Measurements from ENCODE around the gene AHRR.

The AHRR gene

DNA sequence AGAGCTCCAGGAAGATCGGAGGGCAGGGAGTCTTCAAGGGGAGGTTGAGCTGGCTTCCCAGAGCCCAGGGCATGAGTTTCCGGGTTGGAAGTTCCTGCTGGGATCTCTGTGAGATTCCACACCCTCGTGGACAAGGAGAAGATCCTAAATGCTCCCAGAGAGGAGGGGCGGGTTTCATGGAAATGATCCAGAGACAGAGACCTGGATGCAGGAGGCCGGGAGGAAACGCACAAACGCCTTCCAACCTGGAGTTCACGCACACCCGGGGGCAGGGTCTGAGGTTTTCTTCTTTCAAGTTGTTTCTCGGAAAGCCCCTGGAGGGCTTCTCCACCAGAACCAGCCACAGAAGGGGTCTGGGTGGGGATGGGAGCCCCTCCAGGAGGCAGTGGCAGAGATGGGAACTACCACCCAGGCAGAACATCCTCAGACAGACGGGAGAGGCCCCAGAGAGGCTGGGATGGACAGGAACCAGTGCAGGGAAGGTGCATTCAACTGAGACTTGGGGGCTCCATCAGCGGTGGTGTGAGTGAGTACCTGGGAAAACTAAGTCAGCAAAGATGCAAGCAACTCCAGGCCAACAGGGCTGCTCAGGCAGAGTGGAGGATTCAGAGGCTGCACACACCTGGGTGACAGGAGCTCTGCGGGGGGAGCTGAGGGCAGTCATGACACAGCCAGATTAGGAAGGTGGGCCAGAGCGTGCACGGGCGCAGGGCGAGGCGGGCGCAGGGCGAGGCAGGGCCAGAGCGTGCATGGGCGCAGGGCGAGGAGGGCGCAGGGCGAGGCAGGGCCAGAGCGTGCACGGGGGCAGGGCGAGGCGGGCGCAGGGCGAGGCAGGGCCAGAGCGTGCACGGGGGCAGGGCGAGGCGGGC is 69.3 kb downstream of the AHRR start:
- H3K4me3 ChIP-seq (ENCODE audit: low read depth, low read length), result no peak overlapping the region
- in situ Hi-C loops (cut with HindIII; ENCODE audit: low sequenced_read_pairs), result no loop called here
- no peak for DNase-seq (ENCODE audit: low read depth)
- TF ChIP-seq, protein P1, sequence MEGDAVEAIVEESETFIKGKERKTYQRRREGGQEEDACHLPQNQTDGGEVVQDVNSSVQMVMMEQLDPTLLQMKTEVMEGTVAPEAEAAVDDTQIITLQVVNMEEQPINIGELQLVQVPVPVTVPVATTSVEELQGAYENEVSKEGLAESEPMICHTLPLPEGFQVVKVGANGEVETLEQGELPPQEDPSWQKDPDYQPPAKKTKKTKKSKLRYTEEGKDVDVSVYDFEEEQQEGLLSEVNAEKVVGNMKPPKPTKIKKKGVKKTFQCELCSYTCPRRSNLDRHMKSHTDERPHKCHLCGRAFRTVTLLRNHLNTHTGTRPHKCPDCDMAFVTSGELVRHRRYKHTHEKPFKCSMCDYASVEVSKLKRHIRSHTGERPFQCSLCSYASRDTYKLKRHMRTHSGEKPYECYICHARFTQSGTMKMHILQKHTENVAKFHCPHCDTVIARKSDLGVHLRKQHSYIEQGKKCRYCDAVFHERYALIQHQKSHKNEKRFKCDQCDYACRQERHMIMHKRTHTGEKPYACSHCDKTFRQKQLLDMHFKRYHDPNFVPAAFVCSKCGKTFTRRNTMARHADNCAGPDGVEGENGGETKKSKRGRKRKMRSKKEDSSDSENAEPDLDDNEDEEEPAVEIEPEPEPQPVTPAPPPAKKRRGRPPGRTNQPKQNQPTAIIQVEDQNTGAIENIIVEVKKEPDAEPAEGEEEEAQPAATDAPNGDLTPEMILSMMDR (IDR thresholded peaks at IDR 0.05; ENCODE audit: low read depth, low read length, missing control alignments), result no peak

DNA sequence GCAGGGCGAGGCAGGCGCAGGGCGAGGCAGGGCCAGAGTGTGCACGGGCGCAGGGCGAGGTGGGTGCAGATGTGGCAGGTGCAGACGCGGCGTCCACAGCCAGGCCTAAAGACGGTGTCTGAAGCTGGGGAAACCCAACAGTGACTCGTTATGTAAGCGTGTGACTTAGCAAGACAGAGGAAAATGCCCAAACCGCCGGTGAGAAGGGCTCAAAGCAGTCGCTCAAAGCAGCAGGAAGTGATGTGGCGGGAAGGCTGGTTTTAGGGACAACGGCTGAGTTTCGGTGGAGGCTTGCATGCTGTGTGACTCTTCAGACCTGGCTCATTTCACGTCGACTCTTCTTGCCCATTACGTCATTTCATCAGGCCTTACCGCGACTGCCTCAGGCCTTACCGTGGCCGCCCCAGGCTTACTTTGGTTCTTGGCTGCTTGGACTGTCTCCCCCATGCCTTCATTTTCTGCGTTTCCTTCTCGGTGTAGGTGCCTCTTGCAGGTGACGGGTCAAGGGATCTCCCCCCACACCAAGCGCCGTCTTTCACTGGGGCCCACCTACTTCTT is 71.0 kb downstream of the AHRR start:
- DNase-seq (ENCODE audit: low read depth), result no peak

DNA sequence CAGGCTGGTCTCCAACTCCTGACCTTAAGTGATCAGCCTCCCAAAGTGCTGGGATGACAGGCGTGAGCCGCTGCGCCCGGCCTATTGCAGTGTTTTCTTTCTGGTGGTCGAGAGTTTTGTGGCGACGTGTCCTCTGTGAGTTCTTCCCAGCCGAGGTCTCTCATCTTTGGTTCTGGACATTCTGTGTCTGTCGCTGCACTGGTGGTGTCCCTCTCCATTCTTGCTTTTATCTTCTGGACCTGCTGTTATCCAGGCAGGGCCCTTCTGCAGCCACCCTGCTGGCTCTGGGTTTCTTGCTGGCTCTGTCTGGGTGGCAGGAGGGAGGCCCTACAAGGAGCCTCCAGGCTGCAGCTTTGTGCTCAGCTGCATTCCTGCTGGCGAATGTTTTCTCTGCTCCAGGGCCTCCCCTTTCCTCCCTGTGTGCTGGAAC is 72.3 kb downstream of the AHRR start:
- DNase-seq (ENCODE audit: low read depth), result no peak
- in situ Hi-C loops (cut with HindIII; ENCODE audit: low sequenced_read_pairs), result no loop called here
- TF ChIP-seq, protein P1 (IDR thresholded peaks at IDR 0.05; ENCODE audit: low read depth, low read length, missing control alignments), result no peak
- H3K4me3 ChIP-seq (ENCODE audit: low read depth, low read length), result no peak overlapping the region

More for the DNA sequence above, 71.0 kb downstream of the AHRR start:
- H3K4me3 ChIP-seq (ENCODE audit: low read depth, low read length), result no peak overlapping the region
- in situ Hi-C loops (cut with HindIII; ENCODE audit: low sequenced_read_pairs), result no loop called here
- TF ChIP-seq, protein P1 (IDR thresholded peaks at IDR 0.05; ENCODE audit: low read depth, low read length, missing control alignments), result no peak

DNA sequence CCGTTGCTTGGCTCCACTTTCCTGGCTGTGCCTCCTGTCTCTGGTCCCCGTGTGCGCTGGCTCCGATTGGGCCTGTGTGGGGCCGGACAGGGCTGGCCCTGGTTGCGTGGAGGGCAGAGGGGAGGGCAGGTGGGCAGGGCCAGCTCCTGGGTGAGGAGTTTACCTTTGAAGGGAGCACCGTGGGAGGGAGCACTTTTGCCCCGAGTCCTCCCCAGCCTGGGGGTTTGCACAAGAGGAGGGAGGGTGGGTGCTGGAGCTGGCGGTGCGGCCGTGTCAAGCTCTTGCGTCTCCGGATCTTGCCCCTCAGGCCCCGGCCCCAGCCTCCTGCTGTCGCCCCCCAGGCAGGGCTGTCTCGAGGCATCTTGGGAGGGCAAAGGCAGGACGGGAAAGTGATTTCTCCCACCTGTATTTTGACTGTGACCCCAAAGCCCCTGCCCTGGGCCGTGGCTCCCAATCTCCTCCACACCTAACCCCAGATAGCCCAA is 73.2 kb downstream of the AHRR start:
- no peak for DNase-seq (ENCODE audit: low read depth)
- TF ChIP-seq, protein P1 (IDR thresholded peaks at IDR 0.05; ENCODE audit: low read depth, low read length, missing control alignments), result no peak
- H3K4me3 ChIP-seq (ENCODE audit: low read depth, low read length), result no peak overlapping the region

DNA sequence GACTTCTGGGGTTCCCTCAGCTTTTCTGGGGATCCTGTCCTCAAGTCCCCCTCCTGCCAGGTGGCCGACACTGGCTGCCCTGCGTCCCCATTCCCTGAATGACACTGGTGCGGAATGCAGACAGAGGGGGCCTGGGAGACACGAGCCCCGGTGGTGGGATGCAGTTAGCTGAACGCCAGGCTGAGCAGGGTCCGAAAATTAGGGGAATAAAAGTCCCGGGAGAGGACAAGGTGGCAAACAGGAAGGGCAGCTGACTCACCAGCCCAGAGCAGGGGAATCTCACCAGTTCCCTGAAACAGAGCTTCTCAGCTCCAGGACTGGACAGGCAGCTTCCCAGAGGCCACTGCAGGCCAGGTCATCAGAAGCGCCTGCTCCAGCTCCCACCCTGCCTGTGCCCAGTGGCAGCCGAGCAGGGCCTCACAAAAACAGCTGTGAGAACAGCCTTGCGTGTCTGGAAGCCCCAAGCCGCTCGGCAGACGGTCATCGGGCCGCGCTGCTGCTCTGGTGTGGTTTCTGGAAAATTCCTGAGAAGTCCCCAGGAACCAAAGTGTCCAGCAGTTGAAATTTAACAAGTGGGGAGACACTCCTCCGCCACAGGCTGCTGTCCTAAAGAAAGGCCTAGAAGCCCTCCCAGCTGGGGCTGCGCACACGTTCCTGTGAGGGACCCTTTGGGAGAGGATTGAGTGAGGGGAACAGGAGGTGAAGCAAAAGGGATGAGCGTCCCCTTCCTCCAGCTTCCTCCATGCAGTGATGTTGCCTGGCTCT is 73.8 kb downstream of the AHRR start:
- no peak for DNase-seq (ENCODE audit: low read depth)
- no peak overlapping the region for H3K4me3 ChIP-seq (ENCODE audit: low read depth, low read length)
- in situ Hi-C loops (cut with HindIII; ENCODE audit: low sequenced_read_pairs), result no loop called here
- TF ChIP-seq, protein P1 (IDR thresholded peaks at IDR 0.05; ENCODE audit: low read depth, low read length, missing control alignments), result no peak

More for the DNA sequence above, 73.2 kb downstream of the AHRR start:
- in situ Hi-C loops (cut with HindIII; ENCODE audit: low sequenced_read_pairs), result no loop called here

DNA sequence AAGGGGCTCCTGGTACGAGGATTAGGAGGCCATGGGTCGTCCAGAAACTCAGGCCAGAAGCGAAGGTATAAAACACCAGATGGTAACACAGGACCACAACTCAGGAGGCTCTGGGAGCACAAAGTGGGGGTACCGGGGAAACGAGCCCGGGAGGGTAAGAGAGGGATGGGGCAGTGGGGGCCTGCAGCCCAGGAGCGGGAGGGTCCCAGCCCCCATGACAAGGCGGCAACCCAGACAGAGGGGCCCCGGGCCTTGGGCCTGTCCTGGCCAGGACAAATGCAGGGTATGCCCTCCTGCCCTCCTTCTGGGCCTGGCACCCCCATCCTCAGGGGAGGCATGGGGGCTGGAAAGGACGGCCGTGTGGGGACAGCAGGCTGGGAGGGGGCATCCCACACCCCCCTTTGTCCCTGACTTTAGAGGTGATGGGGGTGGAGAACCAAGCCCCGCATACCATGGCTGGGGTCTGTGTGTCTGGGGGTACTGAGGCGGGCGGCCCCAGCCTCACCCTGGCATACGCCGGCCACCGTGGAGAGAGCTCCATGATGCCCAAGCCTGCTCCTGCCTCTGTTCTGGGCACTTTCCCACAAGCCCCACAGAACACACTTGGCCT is 74.5 kb downstream of the AHRR start:
- no peak overlapping the region for H3K4me3 ChIP-seq (ENCODE audit: low read depth, low read length)
- no peak for DNase-seq (ENCODE audit: low read depth)
- TF ChIP-seq, protein P1 (IDR thresholded peaks at IDR 0.05; ENCODE audit: low read depth, low read length, missing control alignments), result no peak
- in situ Hi-C loops (cut with HindIII; ENCODE audit: low sequenced_read_pairs), result no loop called here
